HL-60 (cell line): ENCODE measurements around the gene DSCAML1.
A peak's percentile ranks its signal among the peaks of the same experiment; 100 is the strongest.

ENCODE experiments used
- DNase-seq, 2 experiments: peaks; one replicate each; pipeline ENCODE4 v3.0.0-alpha.2; 2010 to 2020; ENCODE audit warnings: low read depth in 1 of 2, low spot score in 1 of 2
- H3K27ac ChIP-seq: fragments of 250-450 bp; sonication (Bioruptor Pico); replicated peaks from 2 replicates; pipeline ENCODE4 v1.5.1; 2020; ENCODE audit warnings: mild to moderate bottlenecking, moderate library complexity
- H3K27me3 ChIP-seq: fragments of 250-450 bp; sonication (Bioruptor Pico); 2 replicates; pipeline ENCODE4 v1.5.1; 2021; ENCODE audit warnings: mild to moderate bottlenecking, moderate library complexity; ENCODE audit not compliant: insufficient read depth, poor library complexity, severe bottlenecking
- H3K4me3 ChIP-seq: replicated peaks from 2 replicates; pipeline ENCODE4 v1.5.1; 2011; ENCODE audit warnings: mild to moderate bottlenecking, control low read depth, low read length; ENCODE audit not compliant: insufficient read depth
- CTCF ChIP-seq: IDR thresholded peaks from one replicate; pipeline ENCODE4 v1.5.1; 2011; ENCODE audit warnings: low read length, control low read depth, inconsistent platforms; ENCODE audit not compliant: insufficient read depth
- GABPA ChIP-seq: IDR thresholded peaks from 2 replicates; pipeline ENCODE4 v1.6.1; 2012; ENCODE audit warnings: low read depth
- POLR2AphosphoS5 ChIP-seq: IDR thresholded peaks from 2 replicates; pipeline ENCODE4 v1.6.1; 2012; ENCODE audit warnings: low read depth
- REST ChIP-seq: IDR thresholded peaks from 2 replicates; pipeline ENCODE4 v1.6.1; 2012; ENCODE audit warnings: low read depth; ENCODE audit not compliant: insufficient replicate concordance
- SPI1 ChIP-seq: IDR thresholded peaks from 2 replicates; pipeline ENCODE4 v1.6.1; 2012; ENCODE audit warnings: low read depth, mild to moderate bottlenecking, borderline replicate concordance

DSCAML1 gene

GRCh38 chr11:117684111-117684510 lies 112.9 kb downstream of the DSCAML1 start:
- Histone ChIP-seq H3K4me3 (no peak overlapping the region), H3K27ac (no peak overlapping the region), H3K27me3 (peaks cover 2% of the 10 kb centered on the region)
- DNase-seq: no peak
- TF ChIP-seq REST: no peak
- peak; percentile 41 for TF ChIP-seq SPI1

- Histone ChIP-seq H3K4me3 (no peak overlapping the region), H3K27me3 (peaks cover 2% of the 10 kb centered on the region), H3K27ac (no peak overlapping the region)
- TF ChIP-seq POLR2AphosphoS5 (no peak), SPI1 (no peak), CTCF (no peak)
- DNase-seq: no peak
Measured at GRCh38 chr11:117681438-117681837, 115.6 kb downstream of the DSCAML1 start.

- TF ChIP-seq SPI1: no peak
- Histone ChIP-seq H3K27me3 (peaks cover 1% of the 10 kb centered on the region), H3K4me3 (no peak overlapping the region), H3K27ac (no peak overlapping the region)
- no peak for DNase-seq
Measured at GRCh38 chr11:117679461-117679860, 117.6 kb downstream of the DSCAML1 start.

GRCh38 chr11:117678658-117679406 lies 118.2 kb downstream of the DSCAML1 start:
- no peak for TF ChIP-seq GABPA
- no peak for TF ChIP-seq POLR2AphosphoS5
- TF ChIP-seq REST: no peak
- TF ChIP-seq CTCF: no peak
- TF ChIP-seq SPI1: no peak
- no peak for DNase-seq
- Histone ChIP-seq H3K27me3 (no peaks in the 10 kb centered on the region), H3K27ac (no peak overlapping the region), H3K4me3 (no peak overlapping the region)

- TF ChIP-seq REST (no peak), GABPA (no peak), POLR2AphosphoS5 (no peak), CTCF (no peak), SPI1 (no peak)
- Histone ChIP-seq H3K27ac (no peak overlapping the region), H3K27me3 (no peaks in the 10 kb centered on the region), H3K4me3 (no peak overlapping the region)
- DNase-seq: no peak
Measured at GRCh38 chr11:117677729-117678310, 119.2 kb downstream of the DSCAML1 start.
